Spleen (tissue), 7 donors: ENCODE measurements around the gene ZC3H7A.

ENCODE experiments used
- CTCF ChIP-seq, 11 experiments: fragments of 200-600 bp in 7 of 11; fragments of 450-650 bp in 4 of 11; sonication (generic) in 4 of 11; IDR thresholded peaks in 8 of 11; conservative IDR thresholded peaks in 3 of 11; 1 replicate in 7 of 11; 2 replicates in 4 of 11; pipeline versions ENCODE4 v1.4.0 to v1.8.0; 2016 to 2021; ENCODE audit warnings: antibody characterized with exemption in 11 of 11, inconsistent platforms in 4 of 11, mild to moderate bottlenecking in 1 of 11
- POLR2AphosphoS5 ChIP-seq, 3 donors: sonication (generic); formaldehyde crosslinking; IDR thresholded peaks; one replicate each; pipeline ENCODE4 v1.5.1; 2017; ENCODE audit warnings: antibody characterized with exemption in 3 of 3
- donor health status: DM: no; HTN: no; CAD: no; lungs with moderate emphysema.
- donor health status: DM: no; HTN: no; CAD: no.
- donor health status: DM: no; HTN: no; CAD: no.

DNA sequence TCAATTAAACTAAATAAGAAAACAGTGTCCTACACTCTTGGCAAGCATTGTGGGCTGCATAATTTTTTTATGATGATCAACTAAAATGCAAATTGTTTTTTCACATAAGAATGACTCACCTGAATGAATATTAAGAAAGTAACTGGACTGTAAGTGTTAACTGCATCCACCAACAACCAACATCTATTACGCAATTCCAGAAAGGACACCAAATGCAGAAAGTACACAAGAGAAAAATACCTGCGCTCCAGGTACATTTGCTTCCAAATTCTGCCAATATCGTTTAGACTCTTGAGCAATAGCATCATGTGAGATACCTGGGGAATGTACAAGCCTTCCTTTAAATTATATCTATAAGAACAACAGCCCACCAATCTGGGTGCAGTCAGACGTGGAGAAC is 34.6 kb downstream of the ZC3H7A start:
- TF ChIP-seq POLR2AphosphoS5 (IDR thresholded peaks at IDR 0.05), result no peak
- no peak for TF ChIP-seq CTCF (IDR thresholded peaks at IDR 0.05 in 8 of 11, conservative IDR thresholded peaks at IDR 0.05 in 3 of 11)
